ENCODE data around the gene DPEP2NB. TPM values are rescaled to one million over a fixed set of nuclear protein-coding genes. Genes with fewer than 3 reads are reported as not detected.

Gene DPEP2NB
- total and polyA plus RNA-seq, 2 donors (not counting 3 experiments of a cell fraction or from before 2014, with no cell fraction given): not detected

GRCh38 chr16:68049449-68049848 lies 33.7 kb upstream of the DPEP2NB start:
- H3K4me1 ChIP-seq (ENCODE audit: control insufficient read depth, extremely low read depth, insufficient read depth, low read length): no peaks in the 10 kb centered on the region
- intact Hi-C loops (cut with micrococcal nuclease) (no loop called here), dilution Hi-C loops (cut with MboI; ENCODE audit: extremely low pct_ligation_motif_present, low sequenced_read_pairs) (no loop called here)
- no peak overlapping the region for H3K4me3 ChIP-seq (replicated peaks in 1 of 3; ENCODE audit: insufficient read depth in 1 of 3, low read depth in 1 of 3, low read length in 3 of 3)
- POLR2A ChIA-PET: no interaction called here
- H3K9ac ChIP-seq (replicated peaks; ENCODE audit: extremely low read depth, insufficient read depth, low read length): no peak overlapping the region
- FAIRE-seq: no peak
- no peak overlapping the region for H3K27ac ChIP-seq (ENCODE audit: insufficient read depth, low read depth, low read length)
- H3K9me1 ChIP-seq (replicated peaks; ENCODE audit: control insufficient read depth, extremely low read depth, insufficient read depth, low read length): no peaks in the 10 kb centered on the region
- no peaks in the 10 kb centered on the region for H3K79me2 ChIP-seq (ENCODE audit: control insufficient read depth, insufficient read depth, low read length)
- H2AFZ ChIP-seq (ENCODE audit: low read depth, low read length): no peak overlapping the region
- no peaks in the 10 kb centered on the region for H3K9me3 ChIP-seq (replicated peaks; ENCODE audit: control insufficient read depth, insufficient read depth, low read length)
- no TSS peak for BruUV-seq (replicated peaks)
- H3K36me3 ChIP-seq (ENCODE audit: control insufficient read depth in 2 of 2, extremely low read depth in 1 of 2, insufficient read depth in 2 of 2, low read length in 2 of 2): peaks cover 2 to 4% of the 10 kb centered on the region in 2 experiments
- no peak for DNase-seq (ENCODE audit: low read depth, low spot score)
- TF ChIP-seq JUN (IDR thresholded peaks at IDR 0.05; ENCODE audit: borderline replicate concordance, insufficient read depth, insufficient read length, low read depth) (no peak), MYC (IDR thresholded peaks at IDR 0.05; ENCODE audit: low read depth, low read length) (no peak), POLR2AphosphoS5 (IDR thresholded peaks at IDR 0.05; ENCODE audit: insufficient read depth, low read depth, low read length) (no peak), CTCF (IDR thresholded peaks at IDR 0.05; ENCODE audit: extremely low read depth in 1 of 2, insufficient read depth in 1 of 2, low read depth in 1 of 2, low read length in 2 of 2) (no peak), MAX (IDR thresholded peaks at IDR 0.05; ENCODE audit: insufficient read depth, insufficient read length) (no peak), GATA2 (IDR thresholded peaks at IDR 0.05; ENCODE audit: insufficient read depth, insufficient read length, low read depth, low read length) (no peak), POLR2A (IDR thresholded peaks at IDR 0.05; ENCODE audit: low read depth, low read length) (no peak), FOS (IDR thresholded peaks at IDR 0.05; ENCODE audit: borderline replicate concordance, insufficient read depth, low read length) (no peak), EZH2 (IDR thresholded peaks at IDR 0.05; ENCODE audit: borderline replicate concordance, low read depth, low read length, severe bottlenecking) (no peak)
- no peaks in the 10 kb centered on the region for H3K27me3 ChIP-seq (ENCODE audit: control insufficient read depth in 2 of 2, insufficient read depth in 2 of 2, low read length in 2 of 2)
- CTCF ChIA-PET: interaction anchor here (1.6 kb wide), 1 partner anchor 9 kb away, joined by 4 read pairs; no protein-coding TSS in a partner anchor
- H3K4me2 ChIP-seq (ENCODE audit: insufficient read depth, low read length): no peak overlapping the region
- H4K20me1 ChIP-seq (replicated peaks; ENCODE audit: control insufficient read depth, extremely low read depth, insufficient read depth, low read length): no peaks in the 10 kb centered on the region

Measured in endothelial cell of umbilical vein (primary cell).